ENCODE data around the gene RARS2. TPM values are rescaled to one million over a fixed set of nuclear protein-coding genes. Genes with fewer than 3 reads are reported as not detected.
A peak's percentile ranks its signal among the peaks of the same experiment; 100 is the strongest.

Gene RARS2
- total RNA-seq, 1 donor from 2014 or later, result 23.5 TPM

GRCh38 chr6:87481931-87482330 lies 107.9 kb downstream of the RARS2 start:
- intact Hi-C loops (cut with micrococcal nuclease), result no loop called here
- Mint-ChIP-seq H3K4me1 (ENCODE audit: low read depth) (peaks cover 2% of the 10 kb centered on the region), H3K27me3 (ENCODE audit: low read depth) (no peaks in the 10 kb centered on the region), H3K36me3 (ENCODE audit: low read depth) (peaks cover 24% of the 10 kb centered on the region), H3K9me3 (no peaks in the 10 kb centered on the region), H3K4me3 (ENCODE audit: low read depth) (no peak overlapping the region), H3K27ac (no peak overlapping the region)
- DNase-seq (ENCODE audit: low spot score), result no peak

GRCh38 chr6:87473419-87473903 lies 116.3 kb downstream of the RARS2 start:
- Mint-ChIP-seq H3K27ac (peak overlapping the region; percentile 88), H3K27me3 (ENCODE audit: low read depth) (peaks cover 3% of the 10 kb centered on the region), H3K9me3 (no peaks in the 10 kb centered on the region), H3K36me3 (ENCODE audit: low read depth) (peaks cover 6% of the 10 kb centered on the region), H3K4me1 (ENCODE audit: low read depth) (peaks cover 7% of the 10 kb centered on the region), H3K4me3 (ENCODE audit: low read depth) (peak overlapping the region; percentile 88)
- no peak for DNase-seq (ENCODE audit: low spot score)
- intact Hi-C loops (cut with micrococcal nuclease), result loop anchor here (2.0 to 5.0 kb wide), 3 partner anchors 81 to 319 kb away; partner anchors contain the start of genes AKIRIN2 and ZNF292

- Mint-ChIP-seq H3K36me3 (ENCODE audit: low read depth) (no peaks in the 10 kb centered on the region), H3K27ac (peak within 1 kb of the TSS; percentile 88)
- intact Hi-C loops (cut with micrococcal nuclease), result loop anchor here (1.0 to 5.0 kb wide), 6 partner anchors 64 to 318 kb away; partner anchors contain the start of genes AKIRIN2, ORC3, SMIM8 and ZNF292
These were observed 117.0 kb downstream of the RARS2 start, which contains the start of gene SLC35A1 for GRCh38 chr6:87472525-87473418. Gene SLC35A1 (plus strand): TSS chr6:87472974. CDS start chr6:87473004, 30 bp downstream.

GRCh38 chr6:87465051-87465450 lies 124.7 kb downstream of the RARS2 start:
- H3K4me1 Mint-ChIP-seq (ENCODE audit: low read depth), result no peaks in the 10 kb centered on the region
- H3K9me3 Mint-ChIP-seq, result no peaks in the 10 kb centered on the region
- intact Hi-C loops (cut with micrococcal nuclease), result no loop called here
- H3K27ac Mint-ChIP-seq, result no peak overlapping the region
- DNase-seq (ENCODE audit: low spot score), result no peak
- H3K4me3 Mint-ChIP-seq (ENCODE audit: low read depth), result no peak overlapping the region
- H3K36me3 Mint-ChIP-seq (ENCODE audit: low read depth), result no peaks in the 10 kb centered on the region
- peaks cover 45% of the 10 kb centered on the region for H3K27me3 Mint-ChIP-seq (ENCODE audit: low read depth)

More at GRCh38 chr6:87472525-87473418, 117.0 kb downstream of the RARS2 start, which contains the start of gene SLC35A1:
- Mint-ChIP-seq H3K4me3 (ENCODE audit: low read depth) (peak within 1 kb of the TSS; percentile 88), H3K9me3 (no peaks in the 10 kb centered on the region), H3K4me1 (ENCODE audit: low read depth) (peaks cover 7% of the 10 kb centered on the region), H3K27me3 (ENCODE audit: low read depth) (peaks cover 8% of the 10 kb centered on the region)
- peak; percentile 79 for DNase-seq (ENCODE audit: low spot score)

Other genes with a start within 250 kb of the RARS2 start
- 1.1 TPM in 2 replicates for gene C6orf163, start 245.2 kb downstream of the RARS2 start, total RNA-seq
- not detected in 2 replicates for gene CFAP206, start 182.0 kb downstream of the RARS2 start, total RNA-seq
- 10.5 and 11.1 TPM in 2 replicates for gene SLC35A1, start 117.0 kb downstream of the RARS2 start, total RNA-seq
- 31.2 and 31.9 TPM in 2 replicates for gene ORC3, start 148 bp upstream of the RARS2 start, total RNA-seq
- 41.9 and 42.0 TPM in 2 replicates for gene AKIRIN2, start 112.2 kb upstream of the RARS2 start, total RNA-seq